ENCODE data around the gene CCDC47.
A peak's percentile ranks its signal among the peaks of the same experiment; 100 is the strongest.

Gene CCDC47

DNA sequence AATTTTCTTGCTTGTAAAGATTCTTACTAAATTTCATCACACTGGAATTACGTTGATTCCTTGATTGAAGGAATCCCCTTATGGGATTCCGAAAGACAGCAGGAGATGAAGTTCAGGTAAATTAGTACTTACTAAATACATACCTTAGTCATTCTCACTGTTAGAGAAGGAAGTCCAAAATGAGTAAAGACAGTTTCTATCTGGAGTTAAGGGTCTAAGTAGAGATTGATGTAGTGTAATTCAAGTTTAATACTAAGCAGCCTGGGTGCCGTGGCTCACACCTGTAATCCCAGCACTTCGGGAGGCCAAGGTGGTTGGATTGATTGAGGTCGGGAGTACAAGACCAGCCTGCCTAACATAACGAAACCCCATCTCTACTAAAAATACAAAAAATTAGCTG lies 10.1 kb upstream of the CCDC47 start:
- H3K4me3 ChIP-seq (ENCODE audit: low read depth, low read length), result no peak overlapping the region
- TF ChIP-seq, protein P1, sequence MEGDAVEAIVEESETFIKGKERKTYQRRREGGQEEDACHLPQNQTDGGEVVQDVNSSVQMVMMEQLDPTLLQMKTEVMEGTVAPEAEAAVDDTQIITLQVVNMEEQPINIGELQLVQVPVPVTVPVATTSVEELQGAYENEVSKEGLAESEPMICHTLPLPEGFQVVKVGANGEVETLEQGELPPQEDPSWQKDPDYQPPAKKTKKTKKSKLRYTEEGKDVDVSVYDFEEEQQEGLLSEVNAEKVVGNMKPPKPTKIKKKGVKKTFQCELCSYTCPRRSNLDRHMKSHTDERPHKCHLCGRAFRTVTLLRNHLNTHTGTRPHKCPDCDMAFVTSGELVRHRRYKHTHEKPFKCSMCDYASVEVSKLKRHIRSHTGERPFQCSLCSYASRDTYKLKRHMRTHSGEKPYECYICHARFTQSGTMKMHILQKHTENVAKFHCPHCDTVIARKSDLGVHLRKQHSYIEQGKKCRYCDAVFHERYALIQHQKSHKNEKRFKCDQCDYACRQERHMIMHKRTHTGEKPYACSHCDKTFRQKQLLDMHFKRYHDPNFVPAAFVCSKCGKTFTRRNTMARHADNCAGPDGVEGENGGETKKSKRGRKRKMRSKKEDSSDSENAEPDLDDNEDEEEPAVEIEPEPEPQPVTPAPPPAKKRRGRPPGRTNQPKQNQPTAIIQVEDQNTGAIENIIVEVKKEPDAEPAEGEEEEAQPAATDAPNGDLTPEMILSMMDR (IDR thresholded peaks at IDR 0.05; ENCODE audit: low read depth, low read length), result no peak

DNA sequence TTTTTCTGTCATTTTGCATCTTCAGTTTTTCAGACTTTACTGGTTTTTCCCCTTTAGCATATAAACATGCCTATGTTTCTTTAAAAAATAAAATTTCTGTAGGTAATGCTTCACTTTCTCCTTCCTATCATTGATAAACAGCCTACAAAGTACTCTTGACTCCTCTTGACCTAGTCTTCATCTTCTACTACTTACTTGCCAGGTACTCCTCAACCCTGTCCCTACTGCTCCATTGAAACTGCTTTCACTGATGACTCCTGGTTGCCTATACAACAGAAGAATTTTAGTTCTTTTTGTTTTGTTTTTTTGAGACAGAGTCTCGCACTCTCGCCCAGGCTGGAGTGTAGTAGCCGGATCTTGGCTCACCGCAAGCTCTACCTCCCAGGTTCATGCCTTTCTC lies 7.5 kb upstream of the CCDC47 start:
- TF ChIP-seq, protein P1 (IDR thresholded peaks at IDR 0.05; ENCODE audit: low read depth, low read length), result no peak
- H3K4me3 ChIP-seq (ENCODE audit: low read depth, low read length), result no peak overlapping the region

DNA sequence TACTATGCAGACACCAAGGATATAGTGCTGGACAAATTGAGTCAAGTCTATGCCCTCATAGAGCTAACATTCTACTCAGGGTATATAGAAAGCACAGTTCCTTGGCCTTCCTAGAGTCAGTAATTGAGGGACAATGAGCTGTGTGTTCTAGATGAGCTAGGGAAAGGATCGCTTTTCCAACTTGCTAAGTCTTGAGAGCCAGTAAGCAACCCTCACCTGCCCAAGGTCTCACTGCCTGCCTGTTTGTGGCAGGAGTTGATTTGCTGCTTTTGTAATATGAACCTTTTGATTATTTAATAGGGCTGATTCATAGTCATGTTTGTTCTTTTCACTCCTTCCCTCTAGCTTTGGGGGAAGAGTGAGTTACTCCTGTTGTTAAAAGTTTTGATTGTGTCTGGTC lies 7.1 kb upstream of the CCDC47 start:
- TF ChIP-seq, protein P1 (IDR thresholded peaks at IDR 0.05; ENCODE audit: low read depth, low read length), result no peak
- no peak overlapping the region for H3K4me3 ChIP-seq (ENCODE audit: low read depth, low read length)

DNA sequence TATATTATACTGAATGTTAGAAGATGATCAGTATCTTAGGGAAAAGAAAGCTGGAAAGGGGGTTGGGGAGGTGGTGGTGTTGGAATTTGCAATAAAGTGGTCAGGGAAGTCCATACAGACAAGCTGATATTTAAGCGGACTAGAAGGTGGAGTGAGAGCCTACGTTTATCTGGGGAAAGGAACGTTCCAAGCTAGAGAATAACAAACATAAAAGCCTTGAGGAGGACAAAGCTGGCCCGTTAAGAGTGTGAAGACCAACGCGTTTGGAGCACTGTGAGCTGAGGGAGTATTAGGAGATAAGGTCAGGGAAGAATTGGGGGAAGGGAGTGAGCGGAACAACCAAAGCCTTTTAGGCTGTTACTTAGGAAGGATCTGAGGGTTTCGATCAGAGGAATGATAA lies 2.0 kb upstream of the CCDC47 start:
- TF ChIP-seq, protein P1 (IDR thresholded peaks at IDR 0.05; ENCODE audit: low read depth, low read length), result no peak
- peak overlapping the region; percentile 95 for H3K4me3 ChIP-seq (ENCODE audit: low read depth, low read length)

DNA sequence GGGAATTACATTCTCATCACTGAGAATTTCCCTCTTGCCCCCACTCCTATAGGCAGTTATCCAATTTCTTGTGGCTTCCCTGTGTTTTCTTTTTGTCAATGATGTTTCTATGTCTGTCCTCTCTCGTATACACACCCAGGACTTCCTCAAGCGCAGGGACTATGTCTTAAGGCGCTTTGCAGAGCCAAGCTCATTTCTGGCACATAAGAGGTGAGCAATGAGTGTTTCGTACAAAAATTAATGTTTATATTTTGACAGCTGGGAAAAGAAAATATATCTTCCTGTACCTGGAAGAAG lies 1.5 kb upstream of the CCDC47 start:
- TF ChIP-seq, protein P1 (IDR thresholded peaks at IDR 0.05; ENCODE audit: low read depth, low read length), result no peak
- H3K4me3 ChIP-seq (ENCODE audit: low read depth, low read length), result peak overlapping the region; percentile 95

DNA sequence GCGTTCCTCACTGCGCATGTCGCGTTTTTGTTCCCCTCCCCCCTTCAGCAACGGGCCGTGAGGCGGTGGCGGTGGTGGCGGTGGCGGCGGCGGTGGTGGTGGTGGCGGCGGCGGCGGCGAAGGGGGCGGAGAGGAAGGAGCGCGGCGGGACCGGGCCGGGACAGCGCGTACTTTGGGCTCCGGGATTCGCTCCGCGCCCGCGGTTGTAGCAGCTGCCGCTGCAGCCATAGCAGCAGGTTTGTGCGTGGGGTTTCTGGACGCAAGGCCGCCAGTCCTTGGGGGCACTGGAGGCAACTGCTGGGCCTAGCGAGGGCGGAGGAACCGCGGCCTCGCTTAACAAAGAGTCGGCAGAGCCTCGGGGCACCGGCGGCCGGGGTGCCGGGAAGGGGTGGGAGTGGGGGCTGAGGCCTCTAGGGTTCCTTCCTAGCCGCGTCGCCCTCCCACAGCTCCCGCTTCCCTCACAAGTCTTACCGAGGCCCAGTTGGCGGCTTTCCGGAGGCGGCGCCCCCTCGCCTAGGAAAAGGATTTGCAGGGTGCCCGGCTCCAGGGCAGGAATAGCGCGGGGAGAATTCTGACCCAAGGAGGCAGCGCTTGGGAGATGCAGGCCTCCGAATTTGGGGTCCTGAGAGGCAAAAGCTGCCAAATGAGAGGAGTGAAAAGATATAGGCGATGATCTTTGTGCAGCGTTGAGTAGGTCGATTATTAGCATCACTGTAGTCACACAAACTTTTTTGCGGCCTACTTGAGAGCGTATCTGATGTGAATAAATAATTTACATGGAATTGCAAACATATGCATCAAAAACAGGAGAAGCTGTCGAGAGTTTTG lies 958 bp upstream of the CCDC47 start, which contains the start of gene DDX42:
DDX42 (plus strand) TSS at position 30 of the 828 bp plus-strand sequence. CDS start 12,880 bp downstream, outside the sequence.
- TF ChIP-seq, protein P1 (IDR thresholded peaks at IDR 0.05; ENCODE audit: low read depth, low read length), result no peak
- peak within 1 kb of the TSS; percentile 95 for H3K4me3 ChIP-seq (ENCODE audit: low read depth, low read length)

DNA sequence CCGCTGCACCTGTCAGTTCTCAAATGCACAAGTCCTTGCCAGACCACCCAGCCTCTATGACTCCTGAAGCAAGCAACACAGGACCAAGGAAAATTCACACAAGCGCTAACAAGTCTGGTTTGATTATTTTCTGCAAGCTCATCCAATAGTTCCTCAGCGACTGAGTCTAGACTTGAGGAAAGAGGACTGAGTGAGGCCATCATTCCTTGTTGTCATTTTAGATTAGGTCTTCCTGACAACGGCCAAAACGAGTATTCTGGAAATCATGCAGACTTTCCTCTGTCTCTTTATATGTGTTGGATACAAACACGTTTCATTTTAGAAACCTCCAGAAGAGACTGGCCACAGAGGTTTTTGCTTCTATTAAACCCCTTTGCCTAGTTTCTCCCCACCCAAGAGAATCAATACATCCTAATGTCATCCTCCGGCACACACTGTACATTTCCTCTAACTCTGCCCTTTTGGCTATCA lies 561 bp downstream of the CCDC47 start:
- TF ChIP-seq, protein P1 (IDR thresholded peaks at IDR 0.05; ENCODE audit: low read depth, low read length), result no peak
- H3K4me3 ChIP-seq (ENCODE audit: low read depth, low read length), result peak overlapping the region; percentile 95

Data from WI38 (cell line).